ENCODE results near the gene SYCP2L.

The SYCP2L gene

GRCh38 chr6:11017090-11017489 lies 130.2 kb downstream of the SYCP2L start:
- H3K4me3 ChIP-seq (ENCODE audit: control insufficient read depth, low read depth, low read length) = no peak overlapping the region
- DNase-seq (ENCODE audit: low read depth) = no peak
- no peak for TF ChIP-seq CTCF (IDR thresholded peaks at IDR 0.05; ENCODE audit: control insufficient read depth, insufficient read depth, low read depth, low read length, missing control alignments)

GRCh38 chr6:11018225-11018624 lies 131.4 kb downstream of the SYCP2L start:
- no peak for TF ChIP-seq CTCF (IDR thresholded peaks at IDR 0.05; ENCODE audit: control insufficient read depth, insufficient read depth, low read depth, low read length, missing control alignments)
- no peak for DNase-seq (ENCODE audit: low read depth)
- no peak overlapping the region for H3K4me3 ChIP-seq (ENCODE audit: control insufficient read depth, low read depth, low read length)

GRCh38 chr6:11021003-11021402 lies 134.2 kb downstream of the SYCP2L start:
- no peak overlapping the region for H3K4me3 ChIP-seq (ENCODE audit: control insufficient read depth, low read depth, low read length)
- no peak for DNase-seq (ENCODE audit: low read depth)
- no peak for TF ChIP-seq CTCF (IDR thresholded peaks at IDR 0.05; ENCODE audit: control insufficient read depth, insufficient read depth, low read depth, low read length, missing control alignments)

- no peak for DNase-seq (ENCODE audit: low read depth)
- TF ChIP-seq CTCF (IDR thresholded peaks at IDR 0.05; ENCODE audit: control insufficient read depth, insufficient read depth, low read depth, low read length, missing control alignments) = no peak
These were observed 134.9 kb downstream of the SYCP2L start for GRCh38 chr6:11021714-11022113.

GRCh38 chr6:11023032-11023431 lies 136.2 kb downstream of the SYCP2L start:
- H3K4me3 ChIP-seq (ENCODE audit: control insufficient read depth, low read depth, low read length) = no peak overlapping the region
- no peak for TF ChIP-seq CTCF (IDR thresholded peaks at IDR 0.05; ENCODE audit: control insufficient read depth, insufficient read depth, low read depth, low read length, missing control alignments)
- no peak for DNase-seq (ENCODE audit: low read depth)

More at GRCh38 chr6:11021714-11022113, 134.9 kb downstream of the SYCP2L start:
- H3K4me3 ChIP-seq (ENCODE audit: control insufficient read depth, low read depth, low read length) = no peak overlapping the region

All from AG09309 (cell line).